ENCODE results near the gene LUZP2. TPM values are rescaled to one million over a fixed set of nuclear protein-coding genes. Genes with fewer than 3 reads are reported as not detected.

LUZP2 gene
- total RNA-seq, 1 experiment from 2014 or later = 0.20 TPM

- DNase-seq (ENCODE audit: extremely low read depth, low read depth) = no peak
These were observed 297.2 kb downstream of the LUZP2 start for GRCh38 chr11:24794064-24794463.

DNA sequence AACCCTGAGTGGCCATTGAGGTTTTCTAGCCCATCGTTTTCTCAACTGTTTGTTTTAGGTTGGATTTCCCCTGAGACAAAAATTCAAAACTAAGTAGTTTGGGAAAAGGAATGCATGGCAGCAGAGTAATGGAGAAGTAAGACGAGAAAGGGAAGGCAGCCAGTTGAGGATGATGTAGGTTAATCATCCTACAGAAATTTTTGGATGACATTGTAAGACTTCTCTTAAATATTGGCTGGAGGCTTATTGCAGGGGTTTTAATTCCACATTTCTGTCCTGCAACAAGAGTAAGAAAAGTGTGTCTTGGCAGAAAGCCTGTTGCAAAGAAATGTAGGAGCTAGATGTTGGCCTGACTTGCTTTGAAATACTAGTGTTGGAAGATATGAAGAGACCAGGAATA lies 308.8 kb downstream of the LUZP2 start:
- no peak for DNase-seq (ENCODE audit: extremely low read depth, low read depth)

DNA sequence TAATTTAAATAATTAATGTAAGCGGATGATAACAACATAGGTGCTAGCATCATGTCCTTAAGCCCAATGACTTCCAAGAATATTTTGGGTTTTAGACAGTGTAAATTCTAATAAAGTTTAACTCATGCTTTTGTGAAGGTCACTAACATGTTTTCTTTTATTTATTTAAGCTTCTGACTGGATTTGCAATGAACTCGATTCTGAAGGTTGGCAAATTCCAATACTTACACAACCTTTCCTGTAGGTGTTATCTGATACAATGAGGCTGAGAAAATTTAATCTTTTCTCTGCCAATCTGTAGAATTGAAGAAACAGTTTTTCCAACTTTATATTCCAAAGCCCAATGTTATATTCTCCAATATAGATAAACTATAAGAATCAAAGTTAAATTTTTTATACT lies 311.3 kb downstream of the LUZP2 start:
- DNase-seq (ENCODE audit: extremely low read depth, low read depth) = no peak

GRCh38 chr11:24819006-24819405 lies 322.2 kb downstream of the LUZP2 start:
- no peak for DNase-seq (ENCODE audit: extremely low read depth, low read depth)

DNA sequence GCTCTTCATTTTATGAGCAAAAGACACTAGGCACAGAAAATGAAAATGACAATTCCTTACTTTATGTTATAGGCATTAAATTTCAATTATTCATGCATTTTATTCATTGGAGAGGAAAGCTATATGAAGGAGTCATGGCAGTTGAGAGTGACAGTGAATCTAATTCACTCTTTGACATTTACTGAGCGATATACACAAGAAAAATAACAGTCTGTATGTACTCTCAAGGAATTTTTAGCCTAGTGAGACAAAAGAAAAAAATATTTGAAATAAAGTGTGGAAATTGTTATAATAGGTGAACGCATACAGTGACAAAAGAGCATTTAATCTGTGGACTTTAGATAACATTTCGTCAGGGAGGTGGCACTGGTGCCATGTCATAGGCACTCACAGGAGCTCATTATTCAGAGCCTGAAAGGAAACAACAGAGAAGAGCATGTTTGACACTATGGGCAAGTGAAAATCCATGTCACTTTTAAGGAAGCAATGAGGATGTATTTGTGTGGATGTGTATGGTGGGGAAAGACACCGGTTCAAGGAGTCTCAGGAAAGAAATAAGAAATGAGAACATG lies 323.1 kb downstream of the LUZP2 start:
- no peak for DNase-seq (ENCODE audit: extremely low read depth, low read depth)

GRCh38 chr11:24820541-24820940 lies 323.7 kb downstream of the LUZP2 start:
- DNase-seq (ENCODE audit: extremely low read depth, low read depth) = no peak

- DNase-seq (ENCODE audit: extremely low read depth, low read depth) = no peak
These were observed 332.2 kb downstream of the LUZP2 start for GRCh38 chr11:24828938-24829605.

- no peak for DNase-seq (ENCODE audit: extremely low read depth, low read depth)
These were observed 336.7 kb downstream of the LUZP2 start for GRCh38 chr11:24833573-24833972.

- no peak for DNase-seq (ENCODE audit: extremely low read depth, low read depth)
These were observed 340.3 kb downstream of the LUZP2 start for GRCh38 chr11:24837112-24837511.

- no peak for DNase-seq (ENCODE audit: extremely low read depth, low read depth)
These were observed 345.5 kb downstream of the LUZP2 start for GRCh38 chr11:24842308-24842707.

GRCh38 chr11:24844406-24844805 lies 347.6 kb downstream of the LUZP2 start:
- DNase-seq (ENCODE audit: extremely low read depth, low read depth) = no peak

GRCh38 chr11:24848857-24849256 lies 352.0 kb downstream of the LUZP2 start:
- DNase-seq (ENCODE audit: extremely low read depth, low read depth) = no peak

DNA sequence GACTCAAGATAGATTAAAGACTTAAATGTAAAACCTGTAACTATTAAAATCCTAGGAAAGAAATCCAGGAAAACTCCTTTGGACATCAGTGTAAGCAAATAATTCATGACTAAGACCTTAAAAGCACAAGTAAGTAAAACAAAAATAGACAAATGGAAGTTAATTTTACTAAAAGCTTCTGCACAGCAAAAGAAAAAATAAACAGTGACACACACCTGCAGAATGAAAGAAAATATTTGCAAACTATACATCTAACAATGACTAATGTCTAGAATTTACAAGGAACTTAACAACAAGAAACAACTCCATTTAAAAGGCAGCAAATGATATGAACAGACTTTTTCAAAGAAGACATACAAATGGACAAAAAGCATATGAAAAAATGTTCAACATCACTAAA lies 359.1 kb downstream of the LUZP2 start:
- no peak for DNase-seq (ENCODE audit: extremely low read depth, low read depth)

DNA sequence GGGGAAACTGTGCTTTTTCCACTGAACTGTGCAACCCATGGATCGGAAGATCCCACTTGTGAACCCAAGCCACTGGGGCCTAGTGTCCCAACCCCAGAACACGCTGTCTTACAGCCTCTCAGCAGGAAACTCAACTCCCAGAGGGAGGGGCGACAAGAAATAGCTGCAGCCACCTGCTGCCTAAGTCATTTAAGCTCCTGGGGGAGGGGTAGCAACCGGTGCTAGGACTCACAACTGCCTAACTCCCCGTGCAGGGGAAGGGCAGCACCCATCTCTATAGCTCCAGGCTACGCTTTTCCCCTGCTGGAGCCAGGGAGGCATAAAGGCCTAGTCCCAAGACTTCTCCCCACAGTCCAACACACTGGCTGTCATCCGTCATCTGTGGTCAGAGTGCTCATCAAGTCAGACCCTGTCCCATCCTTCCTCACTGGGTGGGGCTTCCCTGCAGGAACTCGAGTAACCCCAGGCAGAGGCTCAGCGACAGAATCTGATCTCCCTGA lies 363.0 kb downstream of the LUZP2 start:
- no peak for DNase-seq (ENCODE audit: extremely low read depth, low read depth)

- no peak for DNase-seq (ENCODE audit: extremely low read depth, low read depth)
These were observed 364.6 kb downstream of the LUZP2 start for GRCh38 chr11:24861440-24861839.

DNA sequence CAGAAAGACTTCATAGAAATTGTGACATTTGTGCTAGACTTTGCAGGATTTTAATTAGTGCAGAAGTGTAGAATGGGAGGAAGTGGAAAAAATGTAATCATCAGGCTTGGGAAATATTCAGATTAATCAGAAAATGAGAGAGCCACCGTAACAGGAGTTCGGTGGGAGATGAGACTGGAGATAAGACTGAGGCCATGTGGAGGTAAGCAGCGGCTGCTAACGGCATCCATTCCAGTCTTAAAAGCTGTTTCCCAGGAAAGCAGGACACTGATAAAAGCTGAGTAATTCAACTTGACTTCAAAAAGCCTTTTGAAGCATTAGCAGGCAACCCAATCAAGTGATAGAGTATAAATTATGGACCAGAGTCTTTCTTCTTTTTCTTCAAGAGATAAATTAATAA lies 369.9 kb downstream of the LUZP2 start:
- DNase-seq (ENCODE audit: extremely low read depth, low read depth) = no peak

- no peak for DNase-seq (ENCODE audit: extremely low read depth, low read depth)
These were observed 373.2 kb downstream of the LUZP2 start for GRCh38 chr11:24870048-24870447.

DNA sequence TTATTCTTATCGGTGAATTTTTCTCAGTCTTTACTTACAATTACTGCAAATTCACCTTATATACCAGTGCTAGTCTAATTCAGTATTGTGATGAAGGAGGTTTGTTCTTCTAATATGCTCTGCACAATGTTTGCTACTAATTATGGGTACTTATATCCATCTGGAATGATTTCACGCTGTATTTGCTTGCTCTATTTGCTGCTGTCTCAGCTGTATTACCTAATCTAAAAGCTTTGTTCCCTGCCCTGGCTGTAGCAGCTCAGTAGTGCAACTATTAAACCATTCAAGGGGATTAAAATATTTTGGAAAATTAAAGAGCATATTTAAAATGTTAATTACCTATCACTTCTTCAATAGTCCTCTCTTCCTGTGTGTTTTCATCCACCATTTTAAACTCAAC lies 375.3 kb downstream of the LUZP2 start:
- no peak for DNase-seq (ENCODE audit: extremely low read depth, low read depth)

DNA sequence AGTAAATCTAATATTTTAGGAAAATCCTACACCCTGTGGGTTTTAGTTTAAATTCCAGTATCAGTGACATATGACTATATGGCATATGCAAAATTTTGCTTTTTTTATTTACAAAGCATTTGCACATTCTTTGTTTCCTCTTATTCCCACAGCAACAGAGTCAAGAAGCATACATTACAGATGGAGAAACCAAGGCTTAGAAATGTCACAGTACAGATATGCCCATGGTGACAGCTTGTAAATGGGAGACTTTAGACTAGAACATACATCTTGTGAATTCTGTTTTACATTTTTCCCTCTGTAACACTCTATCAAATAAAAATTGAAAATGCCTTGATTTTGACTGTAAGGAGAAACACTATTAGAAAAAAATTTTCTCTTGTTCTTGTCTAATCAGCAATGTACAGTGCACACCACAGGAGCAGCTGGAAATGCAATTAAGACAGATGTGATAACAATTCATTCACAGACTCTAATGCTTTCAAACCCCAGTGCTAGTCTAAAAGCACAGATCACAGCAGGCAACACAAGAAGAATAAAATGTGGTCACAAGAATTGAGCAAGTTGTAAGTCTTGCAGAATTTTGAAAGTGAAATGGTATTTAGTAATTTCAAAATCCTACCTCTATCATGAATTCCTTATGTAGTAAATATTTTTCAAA lies 375.9 kb downstream of the LUZP2 start:
- no peak for DNase-seq (ENCODE audit: extremely low read depth, low read depth)

DNA sequence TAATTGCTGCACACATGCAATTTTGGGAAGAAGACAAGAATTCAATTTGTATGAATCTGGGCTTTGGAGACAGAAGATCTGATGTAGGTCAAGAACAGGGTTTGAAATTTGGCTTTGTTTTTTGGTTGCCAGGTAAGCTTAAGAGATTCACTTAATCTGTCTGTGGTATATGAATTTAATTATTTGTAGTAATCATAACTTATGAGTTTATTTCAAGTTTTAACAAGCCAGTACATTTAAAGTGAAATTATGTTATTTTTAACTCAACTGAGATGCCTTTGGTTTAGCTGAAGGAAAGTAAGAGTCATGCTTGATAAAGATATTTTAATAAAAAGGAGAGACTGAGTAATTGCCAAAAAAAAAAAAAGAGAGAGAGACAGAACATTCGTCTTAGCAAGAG lies 384.1 kb downstream of the LUZP2 start:
- no peak for DNase-seq (ENCODE audit: extremely low read depth, low read depth)

DNA sequence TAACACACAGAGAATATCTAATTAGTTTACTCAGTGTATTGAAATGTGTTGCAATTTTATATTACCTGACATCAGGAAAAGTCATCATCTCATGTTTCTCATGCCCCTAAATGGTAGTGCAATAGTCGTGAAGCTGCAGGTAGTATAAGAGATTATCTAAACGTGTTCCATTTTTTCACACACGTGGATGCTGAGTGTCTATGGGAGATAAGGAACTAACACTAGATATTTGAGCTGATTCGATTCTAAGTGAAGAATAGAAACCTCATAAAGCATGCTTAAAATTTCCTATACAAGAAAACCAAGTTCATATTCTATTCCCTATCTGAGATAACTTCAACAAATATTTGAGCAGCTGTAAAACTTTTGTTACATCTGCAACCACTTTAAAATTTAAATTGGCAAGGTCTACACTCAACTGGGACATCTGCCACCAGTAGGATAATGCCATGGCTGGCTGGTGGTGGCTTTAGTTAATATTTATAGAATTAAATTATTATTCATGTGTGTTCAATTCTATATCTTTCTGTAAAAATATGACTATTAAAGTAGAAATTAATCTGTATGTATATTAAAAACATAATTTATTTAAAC lies 388.8 kb downstream of the LUZP2 start:
- no peak for DNase-seq (ENCODE audit: extremely low read depth, low read depth)
